Endothelial cell of umbilical vein (primary cell): ENCODE data around the gene CEACAM21. TPM values are rescaled to one million over a fixed set of nuclear protein-coding genes. Genes with fewer than 3 reads are reported as not detected.
A peak's percentile ranks its signal among the peaks of the same experiment; 100 is the strongest.

ENCODE experiments used
- BruUV-seq: library from RNA; stranded (reverse); fragments of 400-500 nt; replicated peaks from 2 replicates; lab custom pipeline; 2021; lab: Mats Ljungman, UMichigan
- CTCF ChIA-PET: fragments of 300-600, 350-600 bp; sonication (Branson Sonifier 250); formaldehyde crosslinking; loops from one replicate; lab custom pipeline; 2021; ENCODE audit warnings: antibody characterized with exemption, inconsistent platforms; lab: Charles Lee
- POLR2A ChIA-PET: fragments of 300-600, 350-600 bp; sonication (Branson Sonifier 250); formaldehyde crosslinking; loops from one replicate; lab custom pipeline; 2021; ENCODE audit warnings: antibody characterized with exemption, inconsistent platforms; lab: Charles Lee
- DNase-seq: peaks from one replicate; pipeline ENCODE4 v3.0.0-alpha.2; 2011; ENCODE audit warnings: low read depth, low spot score
- FAIRE-seq: peaks from 2 replicates; lab custom pipeline; 2011; peaks lifted over from hg19 to GRCh38; lab: Jason Lieb, UNC
- H2AFZ ChIP-seq: 2 replicates; pipeline ENCODE4 v1.6.0; 2012; ENCODE audit warnings: low read depth, low read length, control low read depth, inconsistent platforms
- H3K27ac ChIP-seq: 2 replicates; pipeline ENCODE4 v1.5.1; 2011; ENCODE audit warnings: low read depth, mild to moderate bottlenecking, control low read depth, low read length, moderate library complexity; ENCODE audit not compliant: insufficient read depth
- H3K27me3 ChIP-seq, 2 experiments: 2 replicates each; pipeline versions ENCODE4 v1.6.0 to v1.6.1; 2011; ENCODE audit warnings: low read length in 2 of 2, mixed read lengths in 1 of 2; ENCODE audit not compliant: control insufficient read depth in 2 of 2, insufficient read depth in 2 of 2
- H3K36me3 ChIP-seq, 2 experiments: 2 replicates in 1 of 2; 3 replicates in 1 of 2; pipeline ENCODE4 v1.5.1; 2011; ENCODE audit warnings: low read length in 2 of 2, mild to moderate bottlenecking in 1 of 2, moderate library complexity in 1 of 2; ENCODE audit not compliant: control insufficient read depth in 2 of 2, insufficient read depth in 2 of 2; ENCODE audit errors: extremely low read depth in 1 of 2
- H3K4me1 ChIP-seq: 3 replicates; pipeline ENCODE4 v1.5.1; 2011; ENCODE audit warnings: mild to moderate bottlenecking, low read length; ENCODE audit not compliant: control insufficient read depth, insufficient read depth; ENCODE audit errors: extremely low read depth
- H3K4me2 ChIP-seq: 2 replicates; pipeline ENCODE4 v1.6.1; 2011; ENCODE audit warnings: low read length, control low read depth, mixed read lengths; ENCODE audit not compliant: insufficient read depth
- H3K4me3 ChIP-seq, 3 experiments: fragments of 200-600 bp in 1 of 3; sonication (generic), shearing (Covaris generic) in 1 of 3; replicated peaks in 1 of 3; 2 replicates each; pipeline ENCODE4 v1.5.1; 2011 to 2016; ENCODE audit warnings: control low read depth in 3 of 3, low read length in 3 of 3, mild to moderate bottlenecking in 2 of 3, inconsistent platforms in 1 of 3, low read depth in 1 of 3, moderate library complexity in 1 of 3; ENCODE audit not compliant: insufficient read depth in 1 of 3
- H3K79me2 ChIP-seq: 2 replicates; pipeline ENCODE4 v1.6.0; 2012; ENCODE audit warnings: low read length, inconsistent platforms; ENCODE audit not compliant: control insufficient read depth, insufficient read depth
- H3K9ac ChIP-seq: replicated peaks from 2 replicates; pipeline ENCODE3; 2011; ENCODE audit warnings: low read length, control low read depth; ENCODE audit not compliant: insufficient read depth; ENCODE audit errors: extremely low read depth
- H3K9me1 ChIP-seq: replicated peaks from 3 replicates; pipeline ENCODE4 v1.6.0; 2011; ENCODE audit warnings: mild to moderate bottlenecking, low read length; ENCODE audit not compliant: control insufficient read depth, insufficient read depth; ENCODE audit errors: extremely low read depth
- H3K9me3 ChIP-seq: replicated peaks from 2 replicates; pipeline ENCODE4 v1.5.1; 2012; ENCODE audit warnings: low read length, inconsistent platforms; ENCODE audit not compliant: control insufficient read depth, insufficient read depth
- H4K20me1 ChIP-seq: replicated peaks from 2 replicates; pipeline ENCODE3; 2011; ENCODE audit warnings: mild to moderate bottlenecking, low read length; ENCODE audit not compliant: control insufficient read depth, insufficient read depth; ENCODE audit errors: extremely low read depth
- CTCF ChIP-seq, 2 donors: IDR thresholded peaks; 1 replicate in 1 of 2; 2 replicates in 1 of 2; pipeline ENCODE4 v1.5.1; 2011; ENCODE audit warnings: low read length in 2 of 2, mild to moderate bottlenecking in 2 of 2, moderate library complexity in 2 of 2, control low read depth in 1 of 2, inconsistent platforms in 1 of 2, low read depth in 1 of 2; ENCODE audit not compliant: insufficient read depth in 1 of 2; ENCODE audit errors: extremely low read depth in 1 of 2
- EZH2 ChIP-seq: IDR thresholded peaks from 2 replicates; pipeline ENCODE4 v1.6.1; 2012; ENCODE audit warnings: borderline replicate concordance, low read depth, mild to moderate bottlenecking, moderate library complexity, low read length, inconsistent platforms; ENCODE audit not compliant: severe bottlenecking
- FOS ChIP-seq: IDR thresholded peaks from 2 replicates; pipeline ENCODE4 v1.6.1; 2011; ENCODE audit warnings: mild to moderate bottlenecking, low read length, moderate library complexity, borderline replicate concordance; ENCODE audit not compliant: insufficient read depth
- GATA2 ChIP-seq: IDR thresholded peaks from 2 replicates; pipeline ENCODE4 v1.7.0; 2011; ENCODE audit warnings: low read depth, mild to moderate bottlenecking, moderate library complexity, mixed read lengths, low read length; ENCODE audit not compliant: insufficient read length, insufficient read depth
- JUN ChIP-seq: IDR thresholded peaks from 2 replicates; pipeline ENCODE4 v1.6.1; 2011; ENCODE audit warnings: borderline replicate concordance, low read depth; ENCODE audit not compliant: insufficient read length, insufficient read depth
- MAX ChIP-seq: IDR thresholded peaks from 2 replicates; pipeline ENCODE4 v1.6.1; 2011; ENCODE audit not compliant: insufficient read depth, insufficient read length
- MYC ChIP-seq: IDR thresholded peaks from one replicate; pipeline ENCODE4 v1.6.1; 2011; ENCODE audit warnings: mild to moderate bottlenecking, low read depth, low read length
- POLR2A ChIP-seq: IDR thresholded peaks from 2 replicates; pipeline ENCODE4 v1.6.1; 2012; ENCODE audit warnings: low read depth, mild to moderate bottlenecking, control low read depth, low read length
- POLR2AphosphoS5 ChIP-seq: IDR thresholded peaks from 2 replicates; pipeline ENCODE4 v1.6.1; 2012; ENCODE audit warnings: low read depth, mild to moderate bottlenecking, control low read depth, low read length, moderate library complexity; ENCODE audit not compliant: insufficient read depth
- dilution Hi-C: fragments of 300-500 bp; cut with MboI; formaldehyde crosslinking; loops from one replicate; pipeline ENCODE4 v1.15.0; 2019; ENCODE audit warnings: low sequenced_read_pairs; ENCODE audit not compliant: extremely low pct_ligation_motif_present
- intact Hi-C: fragments of 100-400 bp; cut with micrococcal nuclease; formaldehyde crosslinking; loops from one replicate; pipeline ENCODE4 v1.10.0; 2022
- polyA plus RNA-seq, 4 experiments: library from polyadenylated mRNA; depleted of rRNA in 3 of 4; stranded (reverse) in 3 of 4; unstranded in 1 of 4; fragments of >200 nt; gene quantifications; 2 replicates each; pipeline versions ENCODE4 v1.2.1 to v1.2.3, GENCODE V29; 2011 to 2012; ENCODE audit warnings: missing spikeins in 1 of 4
- total RNA-seq: library from RNA; stranded (reverse); gene quantifications from 2 replicates; pipeline ENCODE4 v1.2.3, GENCODE V29; 2021

CEACAM21 gene
- total and polyA plus RNA-seq, 2 donors (not counting 3 experiments of a cell fraction or from before 2014, with no cell fraction given) = 0.81 to 1.7 TPM

GRCh38 chr19:41554907-41555306, 21.1 kb upstream of the CEACAM21 start:
- H3K4me2 ChIP-seq = no peak overlapping the region
- dilution Hi-C loops (no loop called here), intact Hi-C loops (no loop called here)
- no peak overlapping the region for H3K27ac ChIP-seq
- peaks cover 10 to 11% of the 10 kb centered on the region in 2 experiments for H3K27me3 ChIP-seq
- FAIRE-seq (peak; percentile 81), DNase-seq (peak; percentile 54)
- no peaks in the 10 kb centered on the region for H3K36me3 ChIP-seq
- no peak overlapping the region for H3K9ac ChIP-seq
- H3K9me3 ChIP-seq = no peaks in the 10 kb centered on the region
- no peaks in the 10 kb centered on the region for H3K9me1 ChIP-seq
- no peak overlapping the region for H2AFZ ChIP-seq
- TF ChIP-seq FOS = no peak
- no peak for TF ChIP-seq POLR2AphosphoS5
- no peak for TF ChIP-seq CTCF (IDR thresholded peaks at IDR 0.05; ENCODE audit: extremely low read depth in 1 of 2, insufficient read depth in 1 of 2, low read depth in 1 of 2, low read length in 2 of 2)
- TF ChIP-seq GATA2 = no peak
- TF ChIP-seq POLR2A = no peak
- TF ChIP-seq MYC = no peak
- TF ChIP-seq MAX = no peak
- TF ChIP-seq EZH2 = no peak
- TF ChIP-seq JUN = no peak
- no peaks in the 10 kb centered on the region for H3K79me2 ChIP-seq
- BruUV-seq = no TSS peak
- ChIA-PET POLR2A (interaction anchor here (0.9 kb wide), 1 partner anchor 24 kb away, joined by 3 read pairs; no protein-coding TSS in a partner anchor), CTCF (interaction anchor here (0.7 to 2.6 kb wide), 5 partner anchors 9 to 106 kb away, joined by 3 to 25 read pairs (median 14); no protein-coding TSS in a partner anchor)
- H4K20me1 ChIP-seq = no peaks in the 10 kb centered on the region
- peaks cover 13% of the 10 kb centered on the region for H3K4me1 ChIP-seq
- no peak overlapping the region for H3K4me3 ChIP-seq
